ENCODE measurements around the gene PLA2G4D. TPM values are rescaled to one million over a fixed set of nuclear protein-coding genes. Genes with fewer than 3 reads are reported as not detected.

PLA2G4D gene
- total RNA-seq, 1 experiment from 2014 or later: not detected

GRCh38 chr15:42141246-42141645 is 46.9 kb upstream of the PLA2G4D start:
- Mint-ChIP-seq H3K27ac (ENCODE audit: low read depth, unreplicated experiment) (no peak overlapping the region), H3K27me3 (ENCODE audit: insufficient read depth, unreplicated experiment) (peaks cover 32% of the 10 kb centered on the region), H3K4me1 (ENCODE audit: insufficient read depth, unreplicated experiment) (no peaks in the 10 kb centered on the region), H3K36me3 (ENCODE audit: insufficient read depth, unreplicated experiment) (no peaks in the 10 kb centered on the region), H3K4me3 (ENCODE audit: unreplicated experiment) (no peak overlapping the region), H3K9me3 (ENCODE audit: unreplicated experiment) (no peaks in the 10 kb centered on the region)
- ChIA-PET CTCF (interaction anchor here (0.6 to 4.9 kb wide), 3 partner anchors 9 to 151 kb away, joined by 3 to 25 read pairs (median 3); no protein-coding TSS in a partner anchor), POLR2A (interaction anchor here (1.2 kb wide), 1 partner anchor 11 kb away, joined by 3 read pairs; no protein-coding TSS in a partner anchor)
- BruUV-seq (replicated peaks): no TSS peak
- intact Hi-C loops (cut with micrococcal nuclease): no loop called here
- no peak for TF ChIP-seq CTCF (IDR thresholded peaks at IDR 0.05; ENCODE audit: unreplicated experiment)
- no peak for DNase-seq (ENCODE audit: unreplicated experiment)

- BruUV-seq (replicated peaks): no TSS peak
These were observed 46.2 kb upstream of the PLA2G4D start for GRCh38 chr15:42140383-42141070.

GRCh38 chr15:42139596-42139995 is 45.2 kb upstream of the PLA2G4D start:
- Mint-ChIP-seq H3K9me3 (ENCODE audit: unreplicated experiment) (no peaks in the 10 kb centered on the region), H3K27me3 (ENCODE audit: insufficient read depth, unreplicated experiment) (peaks cover 25% of the 10 kb centered on the region), H3K4me3 (ENCODE audit: unreplicated experiment) (no peak overlapping the region), H3K27ac (ENCODE audit: low read depth, unreplicated experiment) (no peak overlapping the region), H3K4me1 (ENCODE audit: insufficient read depth, unreplicated experiment) (no peaks in the 10 kb centered on the region), H3K36me3 (ENCODE audit: insufficient read depth, unreplicated experiment) (no peaks in the 10 kb centered on the region)
- no peak for TF ChIP-seq CTCF (IDR thresholded peaks at IDR 0.05; ENCODE audit: unreplicated experiment)
- ChIA-PET CTCF (interaction anchor here (0.6 to 8.4 kb wide), 12 partner anchors 8 to 453 kb away, joined by 3 to 127 read pairs (median 12); partner anchors contain the start of gene PLA2G4D), POLR2A (interaction anchor here (1.3 to 3.1 kb wide), 2 partner anchors 9 to 55 kb away, joined by 6 to 13 read pairs; no protein-coding TSS in a partner anchor)
- DNase-seq (ENCODE audit: unreplicated experiment): no peak
- intact Hi-C loops (cut with micrococcal nuclease): no loop called here
- no TSS peak for BruUV-seq (replicated peaks)

More at GRCh38 chr15:42140383-42141070, 46.2 kb upstream of the PLA2G4D start:
- peaks cover 32% of the 10 kb centered on the region for H3K27me3 Mint-ChIP-seq (ENCODE audit: insufficient read depth, unreplicated experiment)
- H3K4me3 Mint-ChIP-seq (ENCODE audit: unreplicated experiment): no peak overlapping the region
- H3K4me1 Mint-ChIP-seq (ENCODE audit: insufficient read depth, unreplicated experiment): no peaks in the 10 kb centered on the region
- H3K9me3 Mint-ChIP-seq (ENCODE audit: unreplicated experiment): no peaks in the 10 kb centered on the region
- H3K27ac Mint-ChIP-seq (ENCODE audit: low read depth, unreplicated experiment): no peak overlapping the region
- CTCF ChIA-PET: interaction anchor here (0.8 to 6.1 kb wide), 4 partner anchors 8 to 452 kb away, joined by 3 to 53 read pairs (median 14); partner anchors contain the start of gene PLA2G4D
- no peak for DNase-seq (ENCODE audit: unreplicated experiment)
- intact Hi-C loops (cut with micrococcal nuclease): no loop called here
- POLR2A ChIA-PET: no interaction called here
- no peaks in the 10 kb centered on the region for H3K36me3 Mint-ChIP-seq (ENCODE audit: insufficient read depth, unreplicated experiment)
- TF ChIP-seq CTCF (IDR thresholded peaks at IDR 0.05; ENCODE audit: unreplicated experiment): no peak

DNA sequence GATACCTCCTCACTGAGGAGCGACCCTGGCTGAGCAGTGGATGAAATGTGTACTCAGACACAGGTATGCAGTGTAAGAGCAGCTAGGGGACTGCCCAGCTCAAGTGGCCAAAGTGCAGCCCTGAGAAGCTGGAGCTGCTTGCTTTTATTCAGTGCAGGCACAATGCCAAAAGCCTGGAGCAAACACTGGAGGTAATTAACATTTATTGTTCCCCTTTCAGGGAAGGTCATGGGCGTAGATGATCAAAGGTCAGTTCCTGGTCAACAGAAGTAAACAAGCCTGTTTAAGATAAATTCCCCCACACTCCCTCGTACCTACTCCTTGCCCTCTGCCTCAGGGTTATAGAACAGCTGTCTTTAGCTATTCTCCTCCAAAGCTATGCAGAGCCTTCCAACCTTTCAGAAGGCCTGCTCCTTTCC is 44.6 kb upstream of the PLA2G4D start:
- no peak overlapping the region for H3K4me3 Mint-ChIP-seq (ENCODE audit: unreplicated experiment)
- peaks cover 20% of the 10 kb centered on the region for H3K27me3 Mint-ChIP-seq (ENCODE audit: insufficient read depth, unreplicated experiment)
- H3K9me3 Mint-ChIP-seq (ENCODE audit: unreplicated experiment): no peaks in the 10 kb centered on the region
- POLR2A ChIA-PET: interaction anchor here (0.6 to 3.1 kb wide), 9 partner anchors 9 to 352 kb away, joined by 3 to 13 read pairs (median 3); partner anchors contain the start of gene PLA2G4F
- H3K4me1 Mint-ChIP-seq (ENCODE audit: insufficient read depth, unreplicated experiment): peaks cover 3% of the 10 kb centered on the region
- H3K27ac Mint-ChIP-seq (ENCODE audit: low read depth, unreplicated experiment): no peak overlapping the region
- TF ChIP-seq CTCF (IDR thresholded peaks at IDR 0.05; ENCODE audit: unreplicated experiment): no peak
- H3K36me3 Mint-ChIP-seq (ENCODE audit: insufficient read depth, unreplicated experiment): no peaks in the 10 kb centered on the region
- CTCF ChIA-PET: interaction anchor here (0.6 to 8.4 kb wide), 19 partner anchors 9 to 461 kb away, joined by 3 to 127 read pairs (median 5); partner anchors contain the start of genes PLA2G4D and PLA2G4F
- intact Hi-C loops (cut with micrococcal nuclease): no loop called here
- no TSS peak for BruUV-seq (replicated peaks)
- DNase-seq (ENCODE audit: unreplicated experiment): no peak

Data from MCF 10A (cell line).